ENCODE data around the gene PROSER3.

DNA sequence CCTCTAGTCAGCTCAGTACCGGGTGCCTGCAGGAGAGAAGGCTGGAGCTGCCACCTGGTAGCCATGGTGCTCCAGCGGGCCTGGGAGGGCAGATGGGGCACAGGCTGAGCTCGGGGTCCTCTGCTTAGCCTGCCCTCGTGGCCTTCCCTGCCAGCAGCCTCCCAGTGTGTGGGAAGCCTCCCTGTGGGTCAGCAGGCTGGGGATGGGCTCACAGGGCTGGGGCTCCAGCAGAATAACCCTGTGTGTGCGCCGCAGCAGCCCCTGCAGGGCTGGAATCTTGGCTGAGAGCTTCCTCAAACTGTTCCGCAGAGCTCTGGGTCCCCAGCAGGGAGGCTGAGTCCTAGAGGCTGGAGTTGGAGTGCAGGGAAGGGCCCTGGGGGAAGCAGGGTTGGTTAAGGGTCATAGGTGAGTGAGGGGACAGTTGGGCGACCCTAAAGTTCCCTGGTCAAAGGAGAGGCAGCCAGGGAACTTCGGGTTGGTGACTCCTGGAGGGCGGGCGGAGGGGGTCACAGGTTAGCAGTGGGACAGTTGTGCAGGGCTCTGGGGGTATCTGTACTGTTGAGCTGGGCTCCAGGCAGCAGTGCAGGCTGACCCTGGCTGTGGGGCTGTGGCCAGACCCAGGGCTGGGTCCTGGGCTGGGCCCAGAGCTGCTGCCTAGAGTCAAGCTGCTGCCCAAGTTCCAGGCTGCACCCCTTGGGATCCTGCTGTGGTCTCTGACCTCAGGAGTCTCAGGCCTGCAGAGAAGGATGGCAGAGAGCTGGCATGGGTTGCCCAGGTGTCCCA, 31.4 kb downstream of the PROSER3 start:
- TF ChIP-seq, protein P1, sequence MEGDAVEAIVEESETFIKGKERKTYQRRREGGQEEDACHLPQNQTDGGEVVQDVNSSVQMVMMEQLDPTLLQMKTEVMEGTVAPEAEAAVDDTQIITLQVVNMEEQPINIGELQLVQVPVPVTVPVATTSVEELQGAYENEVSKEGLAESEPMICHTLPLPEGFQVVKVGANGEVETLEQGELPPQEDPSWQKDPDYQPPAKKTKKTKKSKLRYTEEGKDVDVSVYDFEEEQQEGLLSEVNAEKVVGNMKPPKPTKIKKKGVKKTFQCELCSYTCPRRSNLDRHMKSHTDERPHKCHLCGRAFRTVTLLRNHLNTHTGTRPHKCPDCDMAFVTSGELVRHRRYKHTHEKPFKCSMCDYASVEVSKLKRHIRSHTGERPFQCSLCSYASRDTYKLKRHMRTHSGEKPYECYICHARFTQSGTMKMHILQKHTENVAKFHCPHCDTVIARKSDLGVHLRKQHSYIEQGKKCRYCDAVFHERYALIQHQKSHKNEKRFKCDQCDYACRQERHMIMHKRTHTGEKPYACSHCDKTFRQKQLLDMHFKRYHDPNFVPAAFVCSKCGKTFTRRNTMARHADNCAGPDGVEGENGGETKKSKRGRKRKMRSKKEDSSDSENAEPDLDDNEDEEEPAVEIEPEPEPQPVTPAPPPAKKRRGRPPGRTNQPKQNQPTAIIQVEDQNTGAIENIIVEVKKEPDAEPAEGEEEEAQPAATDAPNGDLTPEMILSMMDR (IDR thresholded peaks at IDR 0.05; ENCODE audit: insufficient read depth, low read length) = no peak
- no peak for TF ChIP-seq POLR2AphosphoS5 (IDR thresholded peaks at IDR 0.05; ENCODE audit: low read depth)
- TF ChIP-seq, protein P2, sequence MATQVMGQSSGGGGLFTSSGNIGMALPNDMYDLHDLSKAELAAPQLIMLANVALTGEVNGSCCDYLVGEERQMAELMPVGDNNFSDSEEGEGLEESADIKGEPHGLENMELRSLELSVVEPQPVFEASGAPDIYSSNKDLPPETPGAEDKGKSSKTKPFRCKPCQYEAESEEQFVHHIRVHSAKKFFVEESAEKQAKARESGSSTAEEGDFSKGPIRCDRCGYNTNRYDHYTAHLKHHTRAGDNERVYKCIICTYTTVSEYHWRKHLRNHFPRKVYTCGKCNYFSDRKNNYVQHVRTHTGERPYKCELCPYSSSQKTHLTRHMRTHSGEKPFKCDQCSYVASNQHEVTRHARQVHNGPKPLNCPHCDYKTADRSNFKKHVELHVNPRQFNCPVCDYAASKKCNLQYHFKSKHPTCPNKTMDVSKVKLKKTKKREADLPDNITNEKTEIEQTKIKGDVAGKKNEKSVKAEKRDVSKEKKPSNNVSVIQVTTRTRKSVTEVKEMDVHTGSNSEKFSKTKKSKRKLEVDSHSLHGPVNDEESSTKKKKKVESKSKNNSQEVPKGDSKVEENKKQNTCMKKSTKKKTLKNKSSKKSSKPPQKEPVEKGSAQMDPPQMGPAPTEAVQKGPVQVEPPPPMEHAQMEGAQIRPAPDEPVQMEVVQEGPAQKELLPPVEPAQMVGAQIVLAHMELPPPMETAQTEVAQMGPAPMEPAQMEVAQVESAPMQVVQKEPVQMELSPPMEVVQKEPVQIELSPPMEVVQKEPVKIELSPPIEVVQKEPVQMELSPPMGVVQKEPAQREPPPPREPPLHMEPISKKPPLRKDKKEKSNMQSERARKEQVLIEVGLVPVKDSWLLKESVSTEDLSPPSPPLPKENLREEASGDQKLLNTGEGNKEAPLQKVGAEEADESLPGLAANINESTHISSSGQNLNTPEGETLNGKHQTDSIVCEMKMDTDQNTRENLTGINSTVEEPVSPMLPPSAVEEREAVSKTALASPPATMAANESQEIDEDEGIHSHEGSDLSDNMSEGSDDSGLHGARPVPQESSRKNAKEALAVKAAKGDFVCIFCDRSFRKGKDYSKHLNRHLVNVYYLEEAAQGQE (IDR thresholded peaks at IDR 0.05; ENCODE audit: insufficient replicate concordance, low read depth) = no peak
